HG02759 (cell line): ENCODE data around the gene HDDC3.
A peak's percentile ranks its signal among the peaks of the same experiment; 100 is the strongest.

Source experiments
- ATAC-seq: cut with Tn5 transposase; IDR thresholded peaks from one replicate; pipeline ENCODE4 v1.9.1; 2021; ENCODE audit warnings: mild to moderate bottlenecking, moderate library complexity; ENCODE audit not compliant: unreplicated experiment

HDDC3 gene

DNA sequence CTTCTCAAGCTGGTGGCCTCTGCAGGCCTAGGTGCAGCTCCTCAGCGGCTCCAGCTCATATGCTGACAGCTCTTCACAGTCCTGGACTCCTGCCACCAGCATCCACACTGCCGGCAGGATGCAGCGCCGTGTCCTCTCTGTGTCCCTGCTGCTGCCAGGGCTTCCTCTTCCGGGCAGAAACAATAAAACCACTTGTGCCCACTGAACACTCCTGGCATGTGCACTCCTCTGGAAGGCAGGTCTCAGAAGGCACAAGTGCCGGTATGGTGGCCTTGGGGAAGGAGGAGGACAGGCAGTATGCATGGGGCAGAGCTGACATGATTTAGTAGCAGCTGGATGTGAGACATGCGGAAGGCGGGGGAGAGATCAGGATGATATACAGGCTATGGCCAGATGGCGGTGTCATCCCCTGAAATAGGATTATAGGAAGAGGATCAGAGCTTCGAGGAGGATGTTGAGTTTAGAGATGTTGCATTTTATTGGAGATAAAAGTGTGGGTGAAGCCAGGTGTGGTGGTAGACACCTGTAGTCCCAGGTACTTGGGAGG, 36.7 kb downstream of the HDDC3 start:
- no peak for ATAC-seq

DNA sequence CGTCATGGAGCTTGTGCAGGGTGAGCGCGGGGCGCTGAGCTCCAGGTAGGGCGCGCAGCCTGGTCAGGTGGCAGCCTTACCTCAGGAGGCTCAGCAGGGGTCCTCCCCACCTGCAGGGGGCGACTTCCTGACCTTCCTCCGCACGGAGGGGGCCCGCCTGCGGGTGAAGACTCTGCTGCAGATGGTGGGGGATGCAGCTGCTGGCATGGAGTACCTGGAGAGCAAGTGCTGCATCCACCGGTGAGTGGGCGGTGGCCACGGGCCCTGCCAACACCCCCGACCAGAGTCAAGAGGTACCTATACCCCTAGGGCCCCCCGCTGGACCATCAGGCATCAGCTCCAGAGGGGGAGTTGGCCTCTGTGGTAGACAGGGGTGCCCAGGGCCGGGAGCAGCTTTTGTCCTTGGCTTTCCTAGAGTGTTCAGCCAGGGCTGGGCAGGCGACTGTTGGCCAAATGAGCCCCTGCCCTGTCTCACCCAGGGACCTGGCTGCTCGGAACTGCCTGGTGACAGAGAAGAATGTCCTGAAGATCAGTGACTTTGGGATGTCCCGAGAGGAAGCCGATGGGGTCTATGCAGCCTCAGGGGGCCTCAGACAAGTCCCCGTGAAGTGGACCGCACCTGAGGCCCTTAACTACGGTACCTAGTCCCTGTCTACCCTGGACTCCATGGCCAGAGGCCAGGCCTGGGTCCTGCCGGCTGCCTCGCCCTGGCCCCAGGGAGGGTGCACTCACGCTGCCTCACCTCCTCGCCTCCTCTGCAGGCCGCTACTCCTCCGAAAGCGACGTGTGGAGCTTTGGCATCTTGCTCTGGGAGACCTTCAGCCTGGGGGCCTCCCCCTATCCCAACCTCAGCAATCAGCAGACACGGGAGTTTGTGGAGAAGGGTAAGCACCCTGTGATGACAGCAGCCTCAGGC, 38.9 kb downstream of the HDDC3 start:
- ATAC-seq: no peak

DNA sequence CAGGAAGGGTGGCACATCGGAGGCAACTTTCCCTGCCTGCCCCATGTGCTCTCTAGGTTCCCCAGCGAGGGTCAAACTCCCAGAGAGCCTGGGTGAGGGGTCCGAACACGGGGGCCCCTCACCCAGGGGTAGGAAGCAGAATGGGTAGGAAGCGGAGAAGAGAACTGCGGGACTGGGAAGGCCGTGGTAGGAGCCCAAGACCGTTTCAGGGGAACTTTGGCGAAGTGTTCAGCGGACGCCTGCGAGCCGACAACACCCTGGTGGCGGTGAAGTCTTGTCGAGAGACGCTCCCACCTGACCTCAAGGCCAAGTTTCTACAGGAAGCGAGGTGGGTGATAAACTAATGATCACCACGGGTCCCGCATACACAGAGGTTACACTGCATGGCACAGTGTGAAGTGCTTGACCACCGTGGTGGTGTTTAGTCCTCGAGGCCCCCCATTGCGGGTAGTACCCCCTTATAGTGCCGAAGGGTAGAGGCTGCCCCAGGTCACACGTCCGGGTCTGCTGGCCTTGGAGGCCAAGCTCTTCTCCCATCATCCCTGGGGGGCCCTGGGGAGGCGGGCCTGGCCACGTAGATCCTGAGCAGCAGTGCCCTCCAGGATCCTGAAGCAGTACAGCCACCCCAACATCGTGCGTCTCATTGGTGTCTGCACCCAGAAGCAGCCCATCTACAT, 39.7 kb downstream of the HDDC3 start:
- no peak for ATAC-seq

DNA sequence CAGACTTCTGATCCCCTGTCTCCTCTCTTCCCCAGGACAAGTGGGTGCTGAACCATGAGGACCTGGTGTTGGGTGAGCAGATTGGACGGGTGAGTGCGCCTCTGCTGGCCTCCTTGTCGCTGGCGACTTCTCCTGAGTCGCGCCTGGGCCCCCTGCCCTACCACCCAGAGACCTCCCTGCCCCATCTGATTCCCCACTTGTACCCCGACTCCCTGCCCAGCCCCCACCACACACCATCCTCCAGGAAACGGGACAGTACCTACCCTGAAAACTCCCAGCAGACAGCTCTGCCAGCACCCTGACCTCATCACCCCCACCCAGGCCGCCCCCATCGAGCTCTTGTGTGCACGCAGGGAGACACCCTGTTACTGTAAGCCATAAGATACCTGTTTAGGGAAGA, 40.3 kb downstream of the HDDC3 start:
- no peak for ATAC-seq

DNA sequence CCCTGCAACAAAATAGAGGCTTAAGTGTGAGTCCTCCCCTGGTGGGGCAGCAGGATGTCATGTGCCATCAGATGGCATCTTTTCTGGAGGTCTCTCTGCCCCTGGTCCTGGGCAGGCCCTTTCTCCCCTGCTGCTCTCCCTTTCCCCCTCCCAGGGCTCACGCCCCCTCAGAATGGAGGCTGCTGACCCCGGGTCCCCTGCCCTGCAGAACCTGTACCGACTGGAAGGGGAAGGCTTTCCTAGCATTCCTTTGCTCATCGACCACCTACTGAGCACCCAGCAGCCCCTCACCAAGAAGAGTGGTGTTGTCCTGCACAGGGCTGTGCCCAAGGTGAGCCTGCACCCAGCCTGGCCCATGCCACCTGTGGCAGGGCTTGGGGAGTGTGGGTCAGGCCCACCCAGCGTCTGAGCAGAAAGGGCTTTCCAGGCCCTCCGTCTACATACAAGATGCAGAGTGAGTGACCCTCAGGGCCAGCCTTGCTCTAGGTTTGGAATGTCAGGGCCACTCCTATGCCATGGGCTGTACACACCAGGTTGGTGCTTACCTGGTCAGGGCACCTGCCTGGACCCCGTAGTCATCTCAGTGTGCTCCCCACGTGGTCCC, 40.9 kb downstream of the HDDC3 start:
- ATAC-seq: no peak

DNA sequence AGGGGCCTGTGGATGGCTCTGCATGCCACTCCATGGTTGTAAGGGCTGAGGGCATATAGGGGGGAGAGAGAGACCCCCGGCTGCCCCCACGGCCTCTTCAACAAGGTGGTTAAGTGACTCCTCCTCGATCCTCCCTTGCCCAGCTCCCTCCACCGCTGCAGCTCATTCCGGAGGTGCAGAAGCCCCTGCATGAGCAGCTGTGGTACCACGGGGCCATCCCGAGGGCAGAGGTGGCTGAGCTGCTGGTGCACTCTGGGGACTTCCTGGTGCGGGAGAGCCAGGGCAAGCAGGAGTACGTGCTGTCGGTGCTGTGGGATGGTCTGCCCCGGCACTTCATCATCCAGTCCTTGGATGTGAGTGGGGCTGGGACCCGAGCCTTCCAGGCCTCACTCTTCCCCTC, 41.5 kb downstream of the HDDC3 start:
- no peak for ATAC-seq

DNA sequence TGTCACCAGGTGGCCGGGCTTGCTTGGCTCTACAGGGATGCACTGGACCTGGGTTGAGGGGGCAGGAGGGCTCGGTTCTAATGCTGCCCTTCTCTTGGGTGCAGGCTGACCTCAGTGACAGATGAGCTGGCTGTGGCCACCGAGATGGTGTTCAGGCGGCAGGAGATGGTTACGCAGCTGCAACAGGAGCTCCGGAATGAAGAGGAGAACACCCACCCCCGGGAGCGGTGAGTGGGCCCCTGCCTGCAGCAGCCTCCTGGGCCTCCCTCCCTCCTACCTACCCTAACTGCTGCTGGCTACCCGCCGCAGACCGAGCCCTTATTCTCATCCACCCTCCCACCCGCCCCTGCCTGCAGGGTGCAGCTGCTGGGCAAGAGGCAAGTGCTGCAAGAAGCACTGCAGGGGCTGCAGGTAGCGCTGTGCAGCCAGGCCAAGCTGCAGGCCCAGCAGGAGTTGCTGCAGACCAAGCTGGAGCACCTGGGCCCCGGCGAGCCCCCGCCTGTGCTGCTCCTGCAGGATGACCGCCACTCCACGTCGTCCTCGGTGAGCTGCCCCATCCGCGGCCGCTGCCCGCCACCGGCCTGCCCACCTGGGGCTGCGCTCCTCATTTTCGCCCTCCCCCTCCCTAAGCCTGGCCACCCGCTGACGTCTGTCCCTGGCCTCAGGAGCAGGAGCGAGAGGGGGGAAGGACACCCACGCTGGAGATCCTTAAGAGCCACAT, 42.5 kb downstream of the HDDC3 start:
- ATAC-seq: no peak

DNA sequence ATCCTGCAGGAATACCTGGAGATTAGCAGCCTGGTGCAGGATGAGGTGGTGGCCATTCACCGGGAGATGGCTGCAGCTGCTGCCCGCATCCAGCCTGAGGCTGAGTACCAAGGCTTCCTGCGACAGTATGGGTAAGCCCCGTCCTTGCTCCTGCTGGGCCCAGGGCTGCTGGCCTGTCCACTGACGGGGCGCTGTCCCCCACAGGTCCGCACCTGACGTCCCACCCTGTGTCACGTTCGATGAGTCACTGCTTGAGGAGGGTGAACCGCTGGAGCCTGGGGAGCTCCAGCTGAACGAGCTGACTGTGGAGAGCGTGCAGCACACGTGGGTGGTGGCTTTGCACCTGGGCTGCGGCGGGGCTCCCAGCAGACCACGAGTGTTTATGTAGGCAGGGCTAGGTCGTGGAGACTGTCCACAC, 43.0 kb downstream of the HDDC3 start:
- ATAC-seq: no peak

DNA sequence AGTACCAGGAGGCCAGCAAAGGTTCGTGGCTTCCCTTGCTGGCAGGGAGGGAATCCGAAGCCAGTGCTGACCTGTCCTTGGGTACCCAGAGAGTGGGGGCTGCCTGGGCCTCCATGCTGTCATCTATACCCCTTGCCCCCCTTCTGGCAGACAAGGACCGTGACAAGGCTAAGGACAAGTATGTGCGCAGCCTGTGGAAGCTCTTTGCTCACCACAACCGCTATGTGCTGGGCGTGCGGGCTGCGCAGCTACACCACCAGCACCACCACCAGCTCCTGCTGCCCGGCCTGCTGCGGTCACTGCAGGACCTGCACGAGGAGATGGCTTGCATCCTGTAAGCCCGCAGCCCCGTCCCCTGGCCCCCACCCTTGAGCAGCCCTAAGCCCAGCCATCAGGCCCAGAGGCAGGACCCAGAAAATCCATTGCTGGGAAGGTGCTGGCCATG, 45.3 kb downstream of the HDDC3 start:
- ATAC-seq: no peak

DNA sequence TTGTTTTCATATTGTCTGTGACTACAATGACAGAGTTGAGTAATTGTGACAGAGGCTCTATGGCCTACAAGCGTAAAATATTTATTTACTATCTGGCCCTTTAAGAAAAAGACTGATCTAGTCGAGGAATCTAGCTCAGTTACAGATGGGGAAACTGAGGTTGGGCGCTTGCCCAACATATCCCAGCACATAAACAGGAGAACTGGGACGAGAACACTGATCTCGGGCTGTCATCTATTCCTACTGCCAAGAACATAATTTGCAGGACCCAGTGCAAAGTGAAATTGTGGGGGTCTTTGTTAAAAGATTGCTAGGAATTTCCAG, 46.1 kb downstream of the HDDC3 start:
- ATAC-seq: no peak

DNA sequence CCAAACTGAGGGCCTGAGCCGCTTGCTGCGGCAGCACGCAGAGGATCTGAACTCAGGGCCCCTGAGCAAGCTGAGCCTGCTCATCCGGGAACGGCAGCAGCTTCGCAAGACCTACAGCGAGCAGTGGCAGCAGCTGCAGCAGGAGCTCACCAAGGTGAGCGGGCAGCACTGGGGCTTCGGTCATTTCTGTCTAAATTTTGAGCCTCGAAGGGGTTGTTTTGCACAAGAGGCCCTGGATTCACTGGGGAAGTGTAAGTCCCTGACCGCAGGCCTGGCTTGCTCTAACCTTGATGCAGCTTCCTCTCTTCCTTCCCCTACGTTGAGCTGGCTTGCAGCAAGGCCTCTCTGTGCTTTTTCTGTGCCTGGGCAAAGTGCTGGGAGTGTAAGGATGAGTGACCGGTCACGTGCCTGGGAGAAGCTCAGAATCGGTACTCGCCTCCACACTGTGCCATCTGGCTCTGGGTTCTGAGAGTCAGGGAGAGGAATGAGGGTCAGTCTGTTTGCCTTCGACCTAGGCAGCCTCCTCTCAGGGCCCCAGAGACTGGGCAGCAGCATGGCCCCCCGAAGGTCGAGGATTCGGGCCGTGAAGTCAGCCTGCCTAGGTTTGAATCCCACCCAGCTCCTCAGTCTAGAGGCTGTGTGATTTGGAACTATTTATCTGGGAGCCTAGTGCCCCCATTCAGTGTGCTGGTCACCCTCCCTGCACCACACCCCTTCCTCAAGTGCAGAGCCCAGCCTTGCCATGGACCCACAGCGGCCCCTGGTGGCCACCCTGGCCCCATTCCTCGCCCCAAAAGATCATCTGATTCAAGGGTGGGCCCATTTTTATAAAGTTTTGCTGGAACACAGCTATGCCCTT, 46.7 kb downstream of the HDDC3 start:
- peak; percentile 47 for ATAC-seq

DNA sequence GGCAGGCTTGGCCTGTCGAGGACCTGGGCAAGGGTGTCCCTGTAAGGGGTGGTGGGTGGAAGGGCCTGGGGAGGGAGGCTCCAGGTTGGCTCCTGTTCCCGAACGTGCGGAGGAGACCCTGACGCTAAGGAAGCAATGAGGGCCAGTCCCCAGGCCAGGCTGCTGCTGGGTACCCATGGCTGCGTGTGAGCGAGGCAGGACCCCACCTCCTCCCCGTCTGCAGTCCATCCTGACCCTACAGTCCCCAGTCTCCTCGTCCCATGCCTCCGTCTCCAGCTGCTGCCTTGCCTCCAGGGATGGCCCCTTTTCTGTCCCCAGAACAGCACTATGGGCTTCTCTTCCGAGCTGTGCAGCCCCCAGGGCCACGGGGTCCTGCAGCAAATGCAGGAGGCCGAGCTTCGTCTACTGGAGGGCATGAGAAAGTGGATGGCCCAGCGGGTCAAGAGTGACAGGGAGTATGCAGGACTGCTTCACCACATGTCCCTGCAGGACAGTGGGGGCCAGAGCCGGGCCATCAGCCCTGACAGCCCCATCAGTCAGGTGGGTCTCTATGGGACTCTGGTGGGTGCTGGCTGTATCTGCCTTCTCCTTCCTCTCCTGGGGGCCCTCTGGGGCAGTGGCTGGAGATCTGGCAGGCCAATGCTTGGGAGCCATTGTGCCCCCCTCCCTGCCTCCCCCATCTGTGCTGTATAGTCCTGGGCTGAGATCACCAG, 47.5 kb downstream of the HDDC3 start:
- no peak for ATAC-seq

DNA sequence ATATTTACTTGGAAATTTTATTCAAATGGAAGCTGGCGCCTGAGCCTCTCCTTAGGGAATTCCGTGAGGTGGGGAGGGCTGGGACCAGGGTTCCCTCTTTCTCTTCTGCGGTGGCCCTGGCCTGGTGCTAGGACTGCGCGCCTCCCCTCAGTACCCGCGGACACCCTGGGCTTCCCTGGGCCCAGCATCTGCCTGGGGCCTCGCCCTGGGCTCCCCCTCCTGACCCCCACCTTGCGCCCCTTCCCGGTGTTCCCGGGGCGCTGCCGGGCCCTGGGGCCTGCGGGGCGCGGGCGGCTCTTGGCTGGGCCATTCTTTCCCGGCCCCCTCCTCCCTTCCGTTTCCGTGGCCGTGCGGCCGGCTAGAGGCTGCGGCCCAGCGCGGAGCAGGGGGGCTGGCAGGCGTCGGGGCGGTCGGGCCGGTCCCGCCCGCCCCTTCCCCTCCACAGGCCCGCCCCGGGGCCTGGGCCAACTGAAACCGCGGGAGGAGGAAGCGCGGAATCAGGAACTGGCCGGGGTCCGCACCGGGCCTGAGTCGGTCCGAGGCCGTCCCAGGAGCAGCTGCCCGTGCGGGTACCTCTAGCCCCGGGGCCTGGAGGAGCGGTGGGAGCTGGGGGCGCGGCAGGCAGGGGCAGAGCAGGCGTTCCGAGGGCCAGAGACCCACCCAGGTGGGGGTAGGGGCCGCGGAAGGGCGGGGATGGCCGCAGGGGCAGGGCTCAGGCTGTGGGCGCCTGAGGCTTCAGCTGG, 48.2 kb downstream of the HDDC3 start, which contains the start of gene FES:
Gene FES, plus strand, starts transcription at position 529 of the 743 bp plus-strand sequence. CDS start 542 bp downstream, outside the sequence.
- no peak for ATAC-seq

DNA sequence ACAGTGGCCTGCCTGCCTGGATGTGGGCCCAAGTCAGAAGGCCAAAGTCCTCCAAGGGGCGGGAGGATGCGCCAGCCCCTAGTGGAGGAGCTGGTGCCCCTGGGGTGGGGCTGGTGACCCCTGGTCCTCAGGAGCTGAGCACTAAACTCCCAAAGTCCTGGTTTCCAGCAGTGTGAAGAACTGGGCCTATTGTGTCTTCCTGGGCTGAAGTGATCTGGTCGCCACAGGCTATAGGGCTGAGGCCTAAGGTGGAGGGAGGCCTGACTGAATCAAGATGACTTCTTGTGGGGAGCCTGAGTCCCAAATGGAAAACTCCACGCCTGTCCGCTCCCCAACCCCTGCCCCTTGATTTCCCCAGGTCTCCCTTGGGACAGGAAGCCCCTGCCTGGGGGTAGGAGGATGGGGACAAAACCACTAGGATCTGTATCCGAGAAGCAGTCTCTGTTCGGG, 48.8 kb downstream of the HDDC3 start:
- no peak for ATAC-seq

DNA sequence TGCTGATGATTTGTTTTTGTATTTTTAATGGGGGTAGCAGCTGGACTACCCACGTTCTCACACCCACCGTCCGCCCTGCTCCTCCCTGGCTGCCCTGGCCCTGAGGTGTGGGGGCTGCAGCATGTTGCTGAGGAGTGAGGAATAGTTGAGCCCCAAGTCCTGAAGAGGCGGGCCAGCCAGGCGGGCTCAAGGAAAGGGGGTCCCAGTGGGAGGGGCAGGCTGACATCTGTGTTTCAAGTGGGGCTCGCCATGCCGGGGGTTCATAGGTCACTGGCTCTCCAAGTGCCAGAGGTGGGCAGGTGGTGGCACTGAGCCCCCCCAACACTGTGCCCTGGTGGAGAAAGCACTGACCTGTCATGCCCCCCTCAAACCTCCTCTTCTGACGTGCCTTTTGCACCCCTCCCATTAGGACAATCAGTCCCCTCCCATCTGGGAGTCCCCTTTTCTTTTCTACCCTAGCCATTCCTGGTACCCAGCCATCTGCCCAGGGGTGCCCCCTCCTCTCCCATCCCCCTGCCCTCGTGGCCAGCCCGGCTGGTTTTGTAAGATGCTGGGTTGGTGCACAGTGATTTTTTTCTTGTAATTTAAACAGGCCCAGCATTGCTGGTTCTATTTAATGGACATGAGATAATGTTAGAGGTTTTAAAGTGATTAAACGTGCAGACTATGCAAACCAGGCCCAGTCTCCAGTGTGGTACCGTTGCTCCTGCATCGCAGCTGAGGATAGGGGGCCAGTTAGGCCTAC, 49.4 kb downstream of the HDDC3 start:
- no peak for ATAC-seq

DNA sequence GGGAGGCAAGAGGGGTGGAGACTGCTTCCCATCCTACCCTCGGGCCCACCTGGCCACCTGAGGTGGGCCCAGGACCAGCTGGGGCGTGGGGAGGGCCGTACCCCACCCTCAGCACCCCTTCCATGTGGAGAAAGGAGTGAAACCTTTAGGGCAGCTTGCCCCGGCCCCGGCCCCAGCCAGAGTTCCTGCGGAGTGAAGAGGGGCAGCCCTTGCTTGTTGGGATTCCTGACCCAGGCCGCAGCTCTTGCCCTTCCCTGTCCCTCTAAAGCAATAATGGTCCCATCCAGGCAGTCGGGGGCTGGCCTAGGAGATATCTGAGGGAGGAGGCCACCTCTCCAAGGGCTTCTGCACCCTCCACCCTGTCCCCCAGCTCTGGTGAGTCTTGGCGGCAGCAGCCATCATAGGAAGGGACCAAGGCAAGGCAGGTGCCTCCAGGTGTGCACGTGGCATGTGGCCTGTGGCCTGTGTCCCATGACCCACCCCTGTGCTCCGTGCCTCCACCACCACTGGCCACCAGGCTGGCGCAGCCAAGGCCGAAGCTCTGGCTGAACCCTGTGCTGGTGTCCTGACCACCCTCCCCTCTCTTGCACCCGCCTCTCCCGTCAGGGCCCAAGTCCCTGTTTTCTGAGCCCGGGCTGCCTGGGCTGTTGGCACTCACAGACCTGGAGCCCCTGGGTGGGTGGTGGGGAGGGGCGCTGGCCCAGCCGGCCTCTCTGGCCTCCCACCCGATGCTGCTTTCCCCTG, 50.2 kb downstream of the HDDC3 start:
- no peak for ATAC-seq
